Caco-2 (cell line): ENCODE data around the gene ENO1. TPM values are rescaled to one million over a fixed set of nuclear protein-coding genes. Genes with fewer than 3 reads are reported as not detected.
A peak's percentile ranks its signal among the peaks of the same experiment; 100 is the strongest.

ENCODE experiments used
- BruUV-seq: library from RNA; stranded (reverse); fragments of 400-500 nt; replicated peaks from 2 replicates; lab custom pipeline; 2021; lab: Mats Ljungman, UMichigan
- CTCF ChIA-PET: fragments of 300-600 bp; sonication (Branson Sonifier 250); formaldehyde crosslinking; loops from one replicate; lab custom pipeline; 2022; ENCODE audit warnings: antibody characterized with exemption; lab: Charles Lee
- POLR2A ChIA-PET: fragments of 300-600 bp; sonication (Branson Sonifier 250); formaldehyde crosslinking; loops from one replicate; lab custom pipeline; 2022; ENCODE audit warnings: antibody characterized with exemption; lab: Charles Lee
- DNase-seq, 2 experiments: peaks; one replicate each; pipeline versions ENCODE4 v3.0.0 to v3.0.0-alpha.2; 2020 to 2022
- H3K27me3 ChIP-seq: replicated peaks from 2 replicates; pipeline ENCODE4 v1.6.0; 2011; ENCODE audit warnings: low read length; ENCODE audit not compliant: control insufficient read depth, insufficient read depth
- H3K36me3 ChIP-seq: 2 replicates; pipeline ENCODE4 v1.5.1; 2011; ENCODE audit warnings: low read length; ENCODE audit not compliant: control insufficient read depth, insufficient read depth
- H3K4me1 ChIP-seq: fragments of 250-450 bp; sonication (Bioruptor Pico); 2 replicates; pipeline ENCODE4 v1.5.1; 2020; ENCODE audit warnings: mild to moderate bottlenecking
- H3K4me3 ChIP-seq: 2 replicates; pipeline ENCODE4 v1.5.1; 2011; ENCODE audit warnings: low read depth, mild to moderate bottlenecking, control low read depth, low read length
- H3K9me3 ChIP-seq: fragments of 250-450 bp; sonication (Bioruptor Pico); 2 replicates; pipeline ENCODE4 v1.5.1; 2020; ENCODE audit warnings: mild to moderate bottlenecking, moderate library complexity
- H3K27ac Mint-ChIP-seq: one replicate; pipeline ENCODE4 v1.8.0; 2022; ENCODE audit warnings: mixed read lengths; ENCODE audit not compliant: unreplicated experiment
- H3K27me3 Mint-ChIP-seq: one replicate; pipeline ENCODE4 v1.8.0; 2022; ENCODE audit warnings: mixed read lengths; ENCODE audit not compliant: insufficient read depth, unreplicated experiment
- H3K36me3 Mint-ChIP-seq: one replicate; pipeline ENCODE4 v1.8.0; 2022; ENCODE audit warnings: mild to moderate bottlenecking, mixed read lengths; ENCODE audit not compliant: insufficient read depth, unreplicated experiment
- H3K4me1 Mint-ChIP-seq: one replicate; pipeline ENCODE4 v1.8.0; 2022; ENCODE audit warnings: low read depth, mixed read lengths; ENCODE audit not compliant: unreplicated experiment
- H3K4me3 Mint-ChIP-seq: one replicate; pipeline ENCODE4 v1.8.0; 2022; ENCODE audit warnings: mild to moderate bottlenecking, moderate library complexity, mixed read lengths; ENCODE audit not compliant: unreplicated experiment
- H3K9me3 Mint-ChIP-seq: one replicate; pipeline ENCODE4 v1.8.0; 2022; ENCODE audit warnings: mixed read lengths; ENCODE audit not compliant: unreplicated experiment
- intact Hi-C: fragments of 100-400 bp; cut with micrococcal nuclease; formaldehyde crosslinking; loops from one replicate; pipeline ENCODE4 v1.10.0; 2022; ENCODE audit not compliant: unreplicated experiment
- total RNA-seq: library from RNA; stranded (reverse); gene quantifications from 2 replicates; pipeline ENCODE4 v1.2.3, GENCODE V29; 2022
- TF ChIP-seq, protein P1 (sequence below), 2 experiments: fragments of 200-600 bp in 1 of 2; IDR thresholded peaks; 1 replicate in 1 of 2; 2 replicates in 1 of 2; pipeline versions ENCODE4 v1.5.1 to v1.8.0; 2011 to 2022; ENCODE audit warnings: antibody characterized with exemption in 1 of 2, control low read depth in 1 of 2, inconsistent platforms in 1 of 2, low read depth in 1 of 2, low read length in 1 of 2, mild to moderate bottlenecking in 1 of 2, moderate library complexity in 1 of 2; ENCODE audit not compliant: insufficient read depth in 1 of 2, severe bottlenecking in 1 of 2, unreplicated experiment in 1 of 2

The ENO1 gene
- total RNA-seq, 1 experiment from 2014 or later, result 934 TPM

DNA sequence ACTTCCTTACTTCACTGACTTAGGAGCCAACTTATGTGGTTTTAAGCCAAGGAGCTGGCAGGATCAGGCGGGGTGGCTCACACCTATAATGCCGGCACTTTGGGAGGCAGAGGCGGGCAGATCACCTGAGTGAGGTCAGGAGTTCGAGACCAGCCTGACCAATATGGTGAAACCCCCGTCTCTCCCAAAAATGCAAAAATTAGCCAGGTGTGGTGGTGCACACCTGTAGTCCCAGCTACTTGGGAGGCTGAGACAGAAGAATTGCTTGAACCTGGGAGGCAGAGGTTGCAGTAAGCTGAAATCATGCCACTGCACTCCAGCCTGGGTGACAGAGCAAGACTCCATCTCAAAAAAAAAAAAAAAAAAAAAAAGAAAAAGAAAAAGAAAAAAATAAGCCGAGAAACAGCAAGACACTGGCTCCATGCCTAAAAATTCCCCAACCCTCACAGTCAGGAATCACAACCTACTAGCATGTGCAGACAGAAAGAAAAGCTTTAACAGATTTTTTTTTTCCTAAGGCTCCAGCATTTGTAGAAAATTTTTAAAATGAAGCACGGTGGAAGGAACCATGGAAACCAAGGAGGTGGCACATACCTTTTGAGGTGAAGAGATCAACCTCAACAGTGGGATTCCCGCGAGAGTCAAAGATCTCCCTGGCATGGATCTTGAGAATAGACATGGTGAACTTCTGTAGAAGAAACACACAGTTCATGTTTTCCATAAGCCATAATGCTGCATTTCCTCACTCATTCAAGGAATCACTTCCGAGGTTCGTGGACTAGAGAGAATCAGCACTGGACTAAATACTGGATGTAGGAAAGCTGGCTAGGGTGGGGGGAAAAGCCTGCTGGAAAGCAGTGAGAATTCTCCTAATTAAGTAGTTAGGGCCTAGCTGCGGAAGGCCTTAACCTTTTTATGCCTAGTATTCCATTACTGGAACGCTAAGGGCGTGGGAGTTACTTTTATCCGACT lies 4.0 kb downstream of the ENO1 start:
- POLR2A ChIA-PET, result no interaction called here
- BruUV-seq, result no TSS peak
- intact Hi-C loops, result no loop called here
- H3K4me1 Mint-ChIP-seq, result peaks cover 21% of the 10 kb centered on the region
- H3K27me3 Mint-ChIP-seq, result no peaks in the 10 kb centered on the region
- Histone ChIP-seq H3K4me3 (0 out of 2 replicates have a peak overlapping the region, but pooled peaks have one; percentile 1), H3K9me3 (no peaks in the 10 kb centered on the region), H3K36me3 (peaks cover 13% of the 10 kb centered on the region), H3K4me1 (peaks cover 15% of the 10 kb centered on the region), H3K27me3 (no peaks in the 10 kb centered on the region)
- CTCF ChIA-PET, result no interaction called here
- TF ChIP-seq, protein P1, sequence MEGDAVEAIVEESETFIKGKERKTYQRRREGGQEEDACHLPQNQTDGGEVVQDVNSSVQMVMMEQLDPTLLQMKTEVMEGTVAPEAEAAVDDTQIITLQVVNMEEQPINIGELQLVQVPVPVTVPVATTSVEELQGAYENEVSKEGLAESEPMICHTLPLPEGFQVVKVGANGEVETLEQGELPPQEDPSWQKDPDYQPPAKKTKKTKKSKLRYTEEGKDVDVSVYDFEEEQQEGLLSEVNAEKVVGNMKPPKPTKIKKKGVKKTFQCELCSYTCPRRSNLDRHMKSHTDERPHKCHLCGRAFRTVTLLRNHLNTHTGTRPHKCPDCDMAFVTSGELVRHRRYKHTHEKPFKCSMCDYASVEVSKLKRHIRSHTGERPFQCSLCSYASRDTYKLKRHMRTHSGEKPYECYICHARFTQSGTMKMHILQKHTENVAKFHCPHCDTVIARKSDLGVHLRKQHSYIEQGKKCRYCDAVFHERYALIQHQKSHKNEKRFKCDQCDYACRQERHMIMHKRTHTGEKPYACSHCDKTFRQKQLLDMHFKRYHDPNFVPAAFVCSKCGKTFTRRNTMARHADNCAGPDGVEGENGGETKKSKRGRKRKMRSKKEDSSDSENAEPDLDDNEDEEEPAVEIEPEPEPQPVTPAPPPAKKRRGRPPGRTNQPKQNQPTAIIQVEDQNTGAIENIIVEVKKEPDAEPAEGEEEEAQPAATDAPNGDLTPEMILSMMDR (IDR thresholded peaks at IDR 0.05; ENCODE audit: insufficient read depth in 1 of 2, low read depth in 1 of 2, low read length in 1 of 2, severe bottlenecking in 1 of 2, unreplicated experiment in 1 of 2), result no peak
- H3K36me3 Mint-ChIP-seq, result peaks cover 99% of the 10 kb centered on the region
- no peak for DNase-seq
- no peaks in the 10 kb centered on the region for H3K9me3 Mint-ChIP-seq
- H3K4me3 Mint-ChIP-seq, result peak overlapping the region; percentile 61
- H3K27ac Mint-ChIP-seq, result peak overlapping the region; percentile 64

DNA sequence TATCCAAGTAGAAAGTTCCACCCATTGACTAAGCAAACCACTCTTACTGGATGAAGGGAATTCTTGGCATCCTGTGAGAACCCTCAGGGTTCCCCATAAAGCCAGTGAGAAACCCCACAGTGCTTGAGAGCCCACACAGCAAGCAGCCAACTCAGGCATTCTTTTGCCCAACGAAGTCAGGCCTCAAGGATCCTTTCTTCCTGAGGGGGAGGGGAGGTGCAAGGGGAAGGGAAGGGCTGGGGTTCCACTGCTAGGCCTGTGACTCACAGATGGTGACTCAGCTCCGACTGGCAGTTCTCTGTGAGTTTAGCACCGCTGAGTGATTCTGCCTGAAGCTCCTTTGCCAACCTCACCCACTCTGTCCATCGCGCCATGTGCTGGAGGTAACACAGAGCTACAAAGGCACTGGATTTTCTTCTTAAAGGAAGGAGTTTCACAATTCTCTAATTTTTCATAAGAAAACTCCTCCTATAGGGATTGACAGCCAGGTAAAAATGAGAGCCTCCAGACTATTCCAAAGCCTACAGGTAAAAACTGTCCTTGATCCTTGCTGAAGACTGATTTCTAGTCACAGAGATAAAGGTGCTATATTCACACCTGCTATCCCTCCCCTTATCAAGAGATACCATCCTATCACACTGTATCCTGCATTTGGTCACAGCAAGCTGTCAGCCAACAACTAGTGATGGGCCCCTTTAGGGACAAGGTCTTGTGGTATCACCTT lies 4.8 kb downstream of the ENO1 start:
- peaks cover 26% of the 10 kb centered on the region for H3K4me1 Mint-ChIP-seq

DNA sequence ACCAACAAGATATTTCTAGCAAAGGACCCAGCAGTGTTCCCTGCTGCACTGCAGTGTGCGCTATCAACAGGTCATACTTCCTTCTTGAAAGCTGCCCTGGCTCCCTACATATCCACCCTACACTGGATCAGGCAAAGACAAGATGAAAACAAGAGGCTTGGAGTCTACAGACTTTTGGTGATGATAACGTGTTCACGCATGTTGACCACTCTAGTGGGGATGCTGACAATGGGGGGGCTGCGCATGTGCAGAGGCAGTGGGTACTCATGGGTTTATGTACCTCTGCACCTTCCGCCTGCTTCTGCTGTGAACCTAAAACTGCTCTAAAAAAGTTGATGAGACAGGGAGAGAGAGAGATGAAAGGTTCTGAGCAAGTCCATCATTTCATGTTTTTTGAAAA lies 5.5 kb downstream of the ENO1 start:
- Histone ChIP-seq H3K36me3 (peaks cover 13% of the 10 kb centered on the region), H3K4me1 (peaks cover 15% of the 10 kb centered on the region), H3K9me3 (no peaks in the 10 kb centered on the region), H3K27me3 (no peaks in the 10 kb centered on the region), H3K4me3 (no peak overlapping the region)
- Mint-ChIP-seq H3K4me1 (peaks cover 26% of the 10 kb centered on the region), H3K4me3 (no peak overlapping the region), H3K9me3 (no peaks in the 10 kb centered on the region), H3K27ac (no peak overlapping the region), H3K27me3 (no peaks in the 10 kb centered on the region), H3K36me3 (peaks cover 97% of the 10 kb centered on the region)
- ChIA-PET CTCF (no interaction called here), POLR2A (no interaction called here)
- no peak for DNase-seq
- BruUV-seq, result no TSS peak
- intact Hi-C loops, result no loop called here
- TF ChIP-seq, protein P1 (IDR thresholded peaks at IDR 0.05; ENCODE audit: insufficient read depth in 1 of 2, low read depth in 1 of 2, low read length in 1 of 2, severe bottlenecking in 1 of 2, unreplicated experiment in 1 of 2), result no peak

More for the DNA sequence above, 4.8 kb downstream of the ENO1 start:
- CTCF ChIA-PET, result no interaction called here
- no peak overlapping the region for H3K4me3 ChIP-seq
- H3K36me3 ChIP-seq, result peaks cover 13% of the 10 kb centered on the region
- TF ChIP-seq, protein P1 (IDR thresholded peaks at IDR 0.05; ENCODE audit: insufficient read depth in 1 of 2, low read depth in 1 of 2, low read length in 1 of 2, severe bottlenecking in 1 of 2, unreplicated experiment in 1 of 2), result no peak
- intact Hi-C loops, result no loop called here
- H3K4me1 ChIP-seq, result peaks cover 15% of the 10 kb centered on the region
- no TSS peak for BruUV-seq
- Mint-ChIP-seq H3K4me3 (no peak overlapping the region), H3K9me3 (no peaks in the 10 kb centered on the region), H3K36me3 (peaks cover 99% of the 10 kb centered on the region), H3K27me3 (no peaks in the 10 kb centered on the region), H3K27ac (no peak overlapping the region)
- H3K9me3 ChIP-seq, result no peaks in the 10 kb centered on the region
- POLR2A ChIA-PET, result no interaction called here
- H3K27me3 ChIP-seq, result no peaks in the 10 kb centered on the region
- DNase-seq, result peak in 1 of 2 experiments; percentile 59
